Measurements from ENCODE around the gene MCM3AP. TPM values are rescaled to one million over a fixed set of nuclear protein-coding genes. Genes with fewer than 3 reads are reported as not detected.
A peak's percentile ranks its signal among the peaks of the same experiment; 100 is the strongest.

Gene MCM3AP
- total and polyA plus RNA-seq, 9 of the 15 experiments (the other 6 are each of a cell fraction or from before 2014, with no cell fraction given): 6.5 to 179 (median 69.6) TPM

DNA sequence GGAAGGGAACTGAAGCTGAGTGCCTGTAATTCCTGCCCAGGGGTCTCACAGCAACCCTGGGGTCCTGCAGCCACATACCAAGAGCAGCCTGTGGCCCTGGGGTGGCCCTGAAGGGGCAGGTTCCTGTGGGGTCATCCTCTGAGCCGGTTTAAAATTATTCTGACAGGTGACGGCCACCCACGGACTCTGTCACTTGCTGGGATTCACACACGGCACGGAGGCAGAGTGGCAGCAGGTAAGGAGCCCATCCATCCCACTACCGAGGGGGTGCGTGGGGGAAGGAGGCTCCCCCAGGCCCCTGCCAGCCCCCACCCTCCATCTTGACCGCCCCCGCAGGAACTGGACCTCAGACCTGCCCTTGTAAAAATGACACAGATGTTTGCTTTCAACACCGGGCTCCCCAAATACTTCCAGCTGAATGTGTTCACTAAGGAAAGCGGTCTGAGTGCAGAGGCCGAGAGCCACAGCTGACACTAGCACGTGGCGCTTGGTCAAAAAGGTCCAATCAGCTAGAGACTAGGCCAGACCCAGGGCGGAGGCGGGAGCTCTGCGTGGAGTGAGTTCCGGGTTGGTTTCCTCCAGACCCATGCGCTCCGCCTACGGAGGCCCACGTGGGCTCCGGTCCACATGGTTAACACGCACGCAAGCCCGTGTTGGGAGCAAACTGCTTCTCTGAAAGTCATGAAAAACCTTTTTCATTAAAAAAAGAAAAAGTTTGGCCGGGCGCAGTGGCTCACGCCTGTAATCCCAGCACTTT, 10.8 kb upstream of the MCM3AP start (continued):
- no peak for TF ChIP-seq CCNT2 (IDR thresholded peaks at IDR 0.05; ENCODE audit: borderline replicate concordance, extremely low read depth, insufficient read length, low read depth, low read length)
- TF ChIP-seq RBM15 (IDR thresholded peaks at IDR 0.05; ENCODE audit: insufficient read depth, low read length): no peak
- 0 out of 2 replicates have a peak, but pooled peaks have one; percentile 39 for TF ChIP-seq FOXP1 (CRISPR knock-in tag; IDR thresholded peaks at IDR 0.05)
- no peak for TF ChIP-seq SMAD4 (CRISPR knock-in tag; conservative IDR thresholded peaks at IDR 0.05)
- TF ChIP-seq, protein P1, sequence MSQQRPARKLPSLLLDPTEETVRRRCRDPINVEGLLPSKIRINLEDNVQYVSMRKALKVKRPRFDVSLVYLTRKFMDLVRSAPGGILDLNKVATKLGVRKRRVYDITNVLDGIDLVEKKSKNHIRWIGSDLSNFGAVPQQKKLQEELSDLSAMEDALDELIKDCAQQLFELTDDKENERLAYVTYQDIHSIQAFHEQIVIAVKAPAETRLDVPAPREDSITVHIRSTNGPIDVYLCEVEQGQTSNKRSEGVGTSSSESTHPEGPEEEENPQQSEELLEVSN (IDR thresholded peaks at IDR 0.05; ENCODE audit: borderline replicate concordance in 1 of 2, extremely low read depth in 1 of 2, insufficient read depth in 1 of 2, insufficient read length in 1 of 2, low read depth in 1 of 2, low read length in 1 of 2, poor library complexity in 1 of 2, severe bottlenecking in 1 of 2): peak; percentile 38 to 85
- TF ChIP-seq, protein P2, sequence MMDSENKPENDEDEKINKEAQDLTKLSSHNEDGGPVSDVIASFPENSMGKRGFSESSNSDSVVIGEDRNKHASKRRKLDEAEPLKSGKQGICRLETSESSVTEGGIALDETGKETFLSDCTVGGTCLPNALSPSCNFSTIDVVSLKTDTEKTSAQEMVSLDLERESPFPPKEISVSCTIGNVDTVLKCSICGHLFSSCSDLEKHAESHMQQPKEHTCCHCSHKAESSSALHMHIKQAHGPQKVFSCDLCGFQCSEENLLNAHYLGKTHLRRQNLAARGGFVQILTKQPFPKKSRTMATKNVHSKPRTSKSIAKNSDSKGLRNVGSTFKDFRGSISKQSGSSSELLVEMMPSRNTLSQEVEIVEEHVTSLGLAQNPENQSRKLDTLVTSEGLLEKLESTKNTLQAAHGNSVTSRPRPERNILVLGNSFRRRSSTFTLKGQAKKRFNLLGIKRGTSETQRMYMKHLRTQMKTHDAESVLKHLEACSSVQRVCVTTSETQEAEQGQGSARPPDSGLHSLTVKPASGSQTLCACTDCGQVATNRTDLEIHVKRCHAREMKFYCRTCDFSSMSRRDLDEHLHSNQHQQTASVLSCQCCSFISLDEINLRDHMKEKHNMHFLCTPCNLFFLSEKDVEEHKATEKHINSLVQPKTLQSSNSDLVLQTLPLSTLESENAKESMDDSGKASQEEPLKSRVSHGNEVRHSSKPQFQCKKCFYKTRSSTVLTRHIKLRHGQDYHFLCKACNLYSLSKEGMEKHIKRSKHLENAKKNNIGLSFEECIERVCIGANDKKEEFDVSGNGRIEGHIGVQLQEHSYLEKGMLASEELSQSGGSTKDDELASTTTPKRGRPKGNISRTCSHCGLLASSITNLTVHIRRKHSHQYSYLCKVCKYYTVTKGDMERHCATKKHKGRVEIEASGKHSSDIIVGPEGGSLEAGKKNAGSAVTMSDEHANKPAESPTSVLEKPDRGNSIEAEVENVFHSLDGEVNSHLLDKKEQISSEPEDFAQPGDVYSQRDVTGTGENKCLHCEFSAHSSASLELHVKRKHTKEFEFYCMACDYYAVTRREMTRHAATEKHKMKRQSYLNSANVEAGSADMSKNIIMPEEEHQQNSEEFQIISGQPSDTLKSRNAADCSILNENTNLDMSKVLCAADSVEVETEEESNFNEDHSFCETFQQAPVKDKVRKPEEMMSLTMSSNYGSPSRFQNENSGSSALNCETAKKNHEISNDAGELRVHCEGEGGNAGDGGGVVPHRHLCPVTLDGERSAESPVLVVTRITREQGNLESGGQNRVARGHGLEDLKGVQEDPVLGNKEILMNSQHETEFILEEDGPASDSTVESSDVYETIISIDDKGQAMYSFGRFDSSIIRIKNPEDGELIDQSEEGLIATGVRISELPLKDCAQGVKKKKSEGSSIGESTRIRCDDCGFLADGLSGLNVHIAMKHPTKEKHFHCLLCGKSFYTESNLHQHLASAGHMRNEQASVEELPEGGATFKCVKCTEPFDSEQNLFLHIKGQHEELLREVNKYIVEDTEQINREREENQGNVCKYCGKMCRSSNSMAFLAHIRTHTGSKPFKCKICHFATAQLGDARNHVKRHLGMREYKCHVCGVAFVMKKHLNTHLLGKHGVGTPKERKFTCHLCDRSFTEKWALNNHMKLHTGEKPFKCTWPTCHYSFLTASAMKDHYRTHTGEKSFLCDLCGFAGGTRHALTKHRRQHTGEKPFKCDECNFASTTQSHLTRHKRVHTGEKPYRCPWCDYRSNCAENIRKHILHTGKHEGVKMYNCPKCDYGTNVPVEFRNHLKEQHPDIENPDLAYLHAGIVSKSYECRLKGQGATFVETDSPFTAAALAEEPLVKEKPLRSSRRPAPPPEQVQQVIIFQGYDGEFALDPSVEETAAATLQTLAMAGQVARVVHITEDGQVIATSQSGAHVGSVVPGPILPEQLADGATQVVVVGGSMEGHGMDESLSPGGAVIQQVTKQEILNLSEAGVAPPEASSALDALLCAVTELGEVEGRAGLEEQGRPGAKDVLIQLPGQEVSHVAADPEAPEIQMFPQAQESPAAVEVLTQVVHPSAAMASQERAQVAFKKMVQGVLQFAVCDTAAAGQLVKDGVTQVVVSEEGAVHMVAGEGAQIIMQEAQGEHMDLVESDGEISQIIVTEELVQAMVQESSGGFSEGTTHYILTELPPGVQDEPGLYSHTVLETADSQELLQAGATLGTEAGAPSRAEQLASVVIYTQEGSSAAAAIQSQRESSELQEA (IDR thresholded peaks at IDR 0.05; ENCODE audit: low read depth): peak; percentile 67
- TF ChIP-seq, protein P3, sequence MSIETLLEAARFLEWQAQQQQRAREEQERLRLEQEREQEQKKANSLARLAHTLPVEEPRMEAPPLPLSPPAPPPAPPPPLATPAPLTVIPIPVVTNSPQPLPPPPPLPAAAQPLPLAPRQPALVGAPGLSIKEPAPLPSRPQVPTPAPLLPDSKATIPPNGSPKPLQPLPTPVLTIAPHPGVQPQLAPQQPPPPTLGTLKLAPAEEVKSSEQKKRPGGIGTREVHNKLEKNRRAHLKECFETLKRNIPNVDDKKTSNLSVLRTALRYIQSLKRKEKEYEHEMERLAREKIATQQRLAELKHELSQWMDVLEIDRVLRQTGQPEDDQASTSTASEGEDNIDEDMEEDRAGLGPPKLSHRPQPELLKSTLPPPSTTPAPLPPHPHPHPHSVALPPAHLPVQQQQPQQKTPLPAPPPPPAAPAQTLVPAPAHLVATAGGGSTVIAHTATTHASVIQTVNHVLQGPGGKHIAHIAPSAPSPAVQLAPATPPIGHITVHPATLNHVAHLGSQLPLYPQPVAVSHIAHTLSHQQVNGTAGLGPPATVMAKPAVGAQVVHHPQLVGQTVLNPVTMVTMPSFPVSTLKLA (conservative IDR thresholded peaks at IDR 0.05): peak; percentile 80 to 83
- no peak for TF ChIP-seq NBN (IDR thresholded peaks at IDR 0.05; ENCODE audit: low read depth)
- TF ChIP-seq, protein P4, sequence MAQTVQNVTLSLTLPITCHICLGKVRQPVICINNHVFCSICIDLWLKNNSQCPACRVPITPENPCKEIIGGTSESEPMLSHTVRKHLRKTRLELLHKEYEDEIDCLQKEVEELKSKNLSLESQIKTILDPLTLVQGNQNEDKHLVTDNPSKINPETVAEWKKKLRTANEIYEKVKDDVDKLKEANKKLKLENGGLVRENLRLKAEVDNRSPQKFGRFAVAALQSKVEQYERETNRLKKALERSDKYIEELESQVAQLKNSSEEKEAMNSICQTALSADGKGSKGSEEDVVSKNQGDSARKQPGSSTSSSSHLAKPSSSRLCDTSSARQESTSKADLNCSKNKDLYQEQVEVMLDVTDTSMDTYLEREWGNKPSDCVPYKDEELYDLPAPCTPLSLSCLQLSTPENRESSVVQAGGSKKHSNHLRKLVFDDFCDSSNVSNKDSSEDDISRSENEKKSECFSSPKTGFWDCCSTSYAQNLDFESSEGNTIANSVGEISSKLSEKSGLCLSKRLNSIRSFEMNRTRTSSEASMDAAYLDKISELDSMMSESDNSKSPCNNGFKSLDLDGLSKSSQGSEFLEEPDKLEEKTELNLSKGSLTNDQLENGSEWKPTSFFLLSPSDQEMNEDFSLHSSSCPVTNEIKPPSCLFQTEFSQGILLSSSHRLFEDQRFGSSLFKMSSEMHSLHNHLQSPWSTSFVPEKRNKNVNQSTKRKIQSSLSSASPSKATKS (CRISPR knock-in tag; IDR thresholded peaks at IDR 0.05): no peak
- TF ChIP-seq GABPB1 (CRISPR knock-in tag; IDR thresholded peaks at IDR 0.05): no peak
- no peak for TF ChIP-seq KAT8 (IDR thresholded peaks at IDR 0.05; ENCODE audit: low read depth)
- TF ChIP-seq POLR2G (IDR thresholded peaks at IDR 0.05; ENCODE audit: low read depth, low read length): peak; percentile 55; the same call in 1 of the 2 replicates
- no peak for TF ChIP-seq CAMTA2 (CRISPR knock-in tag; conservative IDR thresholded peaks at IDR 0.05)

All from K562 (cell line).